Neuron (in vitro differentiated cells): ENCODE data around the gene KLHL9.

Experiments
- H2AFZ ChIP-seq: one replicate; pipeline ENCODE4 v1.6.1; 2013; ENCODE audit warnings: low read depth, mild to moderate bottlenecking, inconsistent platforms, low read length, moderate library complexity
- H3K27me3 ChIP-seq: one replicate; pipeline ENCODE4 v1.6.1; 2013; ENCODE audit warnings: low read length; ENCODE audit not compliant: insufficient read depth
- H3K36me3 ChIP-seq: one replicate; pipeline ENCODE4 v1.6.1; 2013; ENCODE audit warnings: low read length; ENCODE audit not compliant: insufficient read depth
- H3K4me1 ChIP-seq: one replicate; pipeline ENCODE4 v1.6.1; 2013; ENCODE audit warnings: low read length; ENCODE audit not compliant: insufficient read depth
- H3K4me3 ChIP-seq: 2 replicates; pipeline ENCODE4 v1.5.1; 2013; ENCODE audit warnings: mild to moderate bottlenecking, low read length, moderate library complexity
- H3K9me3 ChIP-seq: one replicate; pipeline ENCODE4 v1.6.1; 2013; ENCODE audit warnings: low read length

The KLHL9 gene

DNA sequence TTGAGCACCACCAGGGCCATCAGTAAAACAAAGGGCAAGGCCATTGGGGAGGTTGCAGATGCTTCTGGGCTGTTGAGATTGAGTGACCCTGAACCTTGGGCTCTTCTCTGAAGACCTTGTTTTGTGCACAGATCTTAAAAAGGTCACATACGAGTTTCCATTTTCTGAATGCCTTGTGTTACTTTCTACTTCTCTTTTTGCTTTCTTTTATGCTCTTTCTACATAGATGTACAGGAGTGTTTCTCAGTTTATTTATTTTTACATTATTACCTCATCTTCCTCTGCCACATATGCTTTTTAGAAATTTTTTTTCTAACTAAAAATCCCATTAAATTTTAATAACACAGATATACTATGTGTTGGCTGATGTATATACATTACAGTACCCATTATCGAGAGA, 30.0 kb downstream of the KLHL9 start, which contains the start of gene IFNA5:
Gene IFNA5, minus strand, starts transcription at position 101 of the 400 bp plus-strand sequence. Its CDS starts 57 bp downstream, at position 44.
- H3K9me3 ChIP-seq = no peaks in the 10 kb centered on the region
- no peaks in the 10 kb centered on the region for H3K27me3 ChIP-seq
- H3K36me3 ChIP-seq = no peaks in the 10 kb centered on the region
- H2AFZ ChIP-seq = no peak within 1 kb of the TSS
- peaks cover 3% of the 10 kb centered on the region for H3K4me1 ChIP-seq
- H3K4me3 ChIP-seq = no peak within 1 kb of the TSS

DNA sequence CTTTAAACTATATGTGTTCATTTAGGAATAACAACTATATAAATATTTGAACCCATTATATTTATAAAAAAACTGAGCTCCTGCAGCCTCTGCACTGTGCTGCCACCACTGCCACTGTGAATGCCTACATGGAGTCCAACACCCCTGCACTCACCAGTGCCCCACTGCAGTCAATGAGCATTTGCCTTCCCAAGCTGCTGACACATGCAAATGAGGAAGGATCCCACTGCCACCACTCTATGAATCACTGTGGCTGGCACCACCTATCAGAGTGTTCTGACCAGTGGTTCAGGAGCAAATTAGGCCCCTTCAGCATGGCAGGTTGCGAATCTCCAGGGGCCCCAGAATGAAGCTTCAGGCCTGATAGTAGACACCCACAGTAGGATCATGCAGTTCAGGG, 39.2 kb downstream of the KLHL9 start:
- H2AFZ ChIP-seq = no peak overlapping the region
- H3K9me3 ChIP-seq = no peaks in the 10 kb centered on the region
- H3K36me3 ChIP-seq = no peaks in the 10 kb centered on the region
- no peaks in the 10 kb centered on the region for H3K4me1 ChIP-seq
- H3K4me3 ChIP-seq = no peak overlapping the region
- H3K27me3 ChIP-seq = peaks cover 3% of the 10 kb centered on the region

DNA sequence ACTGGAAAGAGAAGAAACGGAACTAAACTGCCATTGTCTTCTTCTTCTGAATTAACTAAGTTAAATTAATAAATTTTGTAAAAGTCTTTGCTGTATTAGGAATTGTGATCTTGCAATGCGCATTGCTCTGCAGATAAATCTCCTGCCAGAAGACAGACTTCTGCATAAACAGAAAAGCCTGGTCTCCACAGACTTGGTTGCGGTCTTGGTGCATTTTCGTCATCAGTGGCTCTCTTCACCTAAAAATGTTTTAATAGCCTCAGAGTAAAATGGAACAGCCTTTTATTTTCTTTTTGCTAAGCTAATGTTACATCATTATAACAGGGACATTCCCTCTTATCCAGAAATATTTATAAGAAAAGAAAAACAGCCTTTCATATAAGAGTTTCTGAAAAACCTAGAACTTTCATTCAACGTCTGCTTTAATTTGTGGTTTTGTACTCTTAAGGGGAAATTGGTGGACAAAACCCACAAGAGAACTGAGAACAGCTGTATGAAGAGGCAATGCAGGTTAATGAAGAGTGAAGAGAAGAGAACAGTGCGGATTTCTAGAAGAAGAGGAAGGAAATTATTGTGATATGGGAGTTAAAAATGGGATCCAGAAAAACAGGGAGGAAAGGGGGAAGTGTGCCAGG, 40.2 kb downstream of the KLHL9 start:
- Histone ChIP-seq H3K4me1 (no peaks in the 10 kb centered on the region), H3K4me3 (no peak overlapping the region), H3K27me3 (peaks cover 3% of the 10 kb centered on the region), H2AFZ (no peak overlapping the region), H3K9me3 (no peaks in the 10 kb centered on the region), H3K36me3 (no peaks in the 10 kb centered on the region)

DNA sequence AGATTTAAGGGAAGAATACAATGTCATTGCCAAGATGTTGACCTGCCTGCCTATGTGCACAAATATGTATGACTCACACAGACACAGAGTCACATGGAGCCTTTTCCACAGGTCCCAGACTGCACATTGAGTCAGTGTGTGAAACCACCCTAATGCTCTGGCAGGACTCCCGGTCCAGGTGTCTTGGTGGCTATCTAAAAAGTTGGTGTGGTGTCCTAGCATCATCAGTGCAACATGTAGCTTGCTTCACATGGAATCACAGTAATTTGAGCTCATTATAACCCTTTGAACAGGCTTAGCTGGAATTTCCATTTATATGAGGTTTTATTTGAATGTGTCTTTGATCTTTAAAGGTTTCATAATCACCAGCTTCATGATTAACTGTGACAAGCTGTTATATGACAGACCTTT, 40.8 kb downstream of the KLHL9 start:
- Histone ChIP-seq H3K4me1 (no peaks in the 10 kb centered on the region), H3K9me3 (no peaks in the 10 kb centered on the region), H2AFZ (no peak overlapping the region), H3K4me3 (no peak overlapping the region), H3K36me3 (no peaks in the 10 kb centered on the region), H3K27me3 (peaks cover 3% of the 10 kb centered on the region)

DNA sequence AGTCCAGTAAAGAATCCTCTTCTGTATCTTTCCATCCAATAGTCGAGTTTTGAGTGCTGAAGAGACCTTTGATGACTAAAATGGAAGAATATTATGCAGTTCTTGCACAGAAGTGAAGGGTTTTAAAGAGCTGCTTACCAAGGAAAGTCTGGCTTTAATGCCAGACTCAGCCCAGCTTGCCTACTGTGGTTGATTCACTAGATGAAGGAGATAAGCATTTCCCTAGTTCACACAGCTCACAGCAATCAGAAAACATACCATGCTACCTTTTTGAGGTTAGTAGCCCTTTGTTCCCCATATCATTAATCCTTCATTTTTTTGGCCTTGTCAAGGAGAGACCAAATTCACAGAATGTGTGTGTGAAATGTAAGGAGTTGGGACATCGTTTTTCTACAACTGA, 45.4 kb downstream of the KLHL9 start:
- Histone ChIP-seq H3K9me3 (no peaks in the 10 kb centered on the region), H3K4me3 (no peak overlapping the region), H3K36me3 (no peaks in the 10 kb centered on the region), H3K4me1 (no peaks in the 10 kb centered on the region), H2AFZ (no peak overlapping the region), H3K27me3 (peaks cover 3% of the 10 kb centered on the region)

DNA sequence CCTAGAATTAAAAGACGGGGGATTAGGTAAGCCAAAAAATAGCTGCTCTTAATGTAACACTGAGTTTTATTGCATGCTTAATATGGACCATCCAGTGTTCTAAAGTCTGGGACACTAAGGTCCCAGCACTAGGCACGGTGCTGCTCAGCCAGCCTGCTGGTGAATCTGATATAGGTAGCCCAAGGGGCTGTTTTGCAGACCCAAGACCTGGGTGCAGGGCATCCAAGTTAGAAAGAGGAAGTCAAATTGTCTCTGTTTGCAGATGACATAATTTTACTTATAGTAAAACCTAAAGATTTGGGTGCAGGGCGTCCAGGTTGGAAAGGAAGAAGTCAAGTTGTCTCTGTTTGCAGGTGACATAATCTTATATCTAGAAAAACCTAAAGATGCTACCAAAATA, 47.9 kb downstream of the KLHL9 start:
- Histone ChIP-seq H3K4me3 (no peak overlapping the region), H3K27me3 (no peaks in the 10 kb centered on the region), H3K9me3 (no peaks in the 10 kb centered on the region), H3K36me3 (no peaks in the 10 kb centered on the region), H3K4me1 (no peaks in the 10 kb centered on the region), H2AFZ (no peak overlapping the region)

DNA sequence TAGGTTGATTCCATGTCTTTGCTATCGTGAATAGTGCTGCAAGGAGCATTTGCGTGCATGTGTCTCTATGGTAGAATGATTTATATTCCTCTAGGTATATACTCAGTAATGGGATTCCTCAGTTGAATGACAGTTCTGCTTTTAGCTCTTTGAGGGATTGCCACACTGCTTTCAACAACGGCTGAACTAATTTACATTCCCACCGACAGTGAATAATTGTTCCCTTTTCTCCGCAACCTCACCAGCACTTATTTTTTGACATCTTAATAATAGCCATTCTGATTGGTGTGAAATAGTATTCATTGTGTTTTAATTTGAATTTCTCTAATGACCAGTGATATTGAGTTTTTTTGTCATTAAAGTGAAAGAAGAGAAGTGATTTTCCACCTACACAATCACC, 48.5 kb downstream of the KLHL9 start:
- Histone ChIP-seq H3K36me3 (no peaks in the 10 kb centered on the region), H3K4me3 (no peak overlapping the region), H3K27me3 (no peaks in the 10 kb centered on the region), H2AFZ (no peak overlapping the region), H3K4me1 (no peaks in the 10 kb centered on the region), H3K9me3 (no peaks in the 10 kb centered on the region)

DNA sequence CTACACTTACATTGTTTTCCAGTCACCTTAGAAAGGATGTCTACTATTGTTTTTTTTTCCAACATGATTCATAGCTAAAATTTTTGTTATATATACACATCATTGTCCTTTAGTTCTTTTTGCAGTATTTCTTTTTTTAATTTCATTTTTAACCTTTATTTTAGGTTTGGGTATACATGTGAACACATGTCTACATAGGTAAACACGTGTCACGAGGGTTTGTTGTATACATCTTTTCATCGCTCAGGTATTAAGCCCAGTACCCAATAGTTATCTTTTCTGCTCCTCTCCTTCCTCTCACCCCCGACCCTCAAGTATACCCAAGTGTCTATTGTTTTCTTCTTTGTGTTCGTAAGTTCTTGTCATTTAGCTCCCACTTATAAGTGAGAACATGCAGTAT, 49.1 kb downstream of the KLHL9 start:
- H3K9me3 ChIP-seq = no peaks in the 10 kb centered on the region
- H3K27me3 ChIP-seq = no peaks in the 10 kb centered on the region
- no peaks in the 10 kb centered on the region for H3K4me1 ChIP-seq
- H3K36me3 ChIP-seq = no peaks in the 10 kb centered on the region
- no peak overlapping the region for H3K4me3 ChIP-seq
- H2AFZ ChIP-seq = no peak overlapping the region

DNA sequence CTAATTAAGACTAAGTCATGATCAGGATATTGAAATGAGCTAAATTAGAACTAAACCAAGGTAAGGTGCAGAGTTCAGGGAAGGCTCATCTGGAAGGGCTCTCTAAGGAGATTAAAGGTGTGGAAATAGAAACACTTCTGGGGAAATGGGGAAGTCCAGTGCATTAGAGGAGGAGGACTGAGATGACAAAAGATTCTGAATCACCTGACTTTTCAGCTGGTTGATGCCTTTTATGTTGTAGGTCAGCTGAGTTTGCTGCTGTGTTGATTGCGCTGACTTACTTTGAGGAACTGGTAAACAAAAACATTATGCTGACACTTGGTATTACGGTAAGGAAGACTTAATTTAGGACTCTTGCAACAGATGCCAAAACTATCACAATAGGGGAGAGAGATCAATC, 53.9 kb downstream of the KLHL9 start:
- Histone ChIP-seq H3K4me1 (no peaks in the 10 kb centered on the region), H3K36me3 (no peaks in the 10 kb centered on the region), H3K4me3 (no peak overlapping the region), H3K27me3 (no peaks in the 10 kb centered on the region), H3K9me3 (no peaks in the 10 kb centered on the region), H2AFZ (no peak overlapping the region)
